Caco-2 (cell line): ENCODE data around the gene RALGPS1. TPM values are rescaled to one million over a fixed set of nuclear protein-coding genes. Genes with fewer than 3 reads are reported as not detected.

Experiments used
- BruUV-seq: library from RNA; stranded (reverse); fragments of 400-500 nt; replicated peaks from 2 replicates; lab custom pipeline; 2021; lab: Mats Ljungman, UMichigan
- CTCF ChIA-PET: fragments of 300-600 bp; sonication (Branson Sonifier 250); formaldehyde crosslinking; loops from one replicate; lab custom pipeline; 2022; ENCODE audit warnings: antibody characterized with exemption; lab: Charles Lee
- POLR2A ChIA-PET: fragments of 300-600 bp; sonication (Branson Sonifier 250); formaldehyde crosslinking; loops from one replicate; lab custom pipeline; 2022; ENCODE audit warnings: antibody characterized with exemption; lab: Charles Lee
- DNase-seq, 2 experiments: peaks; one replicate each; pipeline versions ENCODE4 v3.0.0 to v3.0.0-alpha.2; 2020 to 2022
- H3K27me3 ChIP-seq: replicated peaks from 2 replicates; pipeline ENCODE4 v1.6.0; 2011; ENCODE audit warnings: low read length; ENCODE audit not compliant: control insufficient read depth, insufficient read depth
- H3K36me3 ChIP-seq: 2 replicates; pipeline ENCODE4 v1.5.1; 2011; ENCODE audit warnings: low read length; ENCODE audit not compliant: control insufficient read depth, insufficient read depth
- H3K4me1 ChIP-seq: fragments of 250-450 bp; sonication (Bioruptor Pico); 2 replicates; pipeline ENCODE4 v1.5.1; 2020; ENCODE audit warnings: mild to moderate bottlenecking
- H3K4me3 ChIP-seq: 2 replicates; pipeline ENCODE4 v1.5.1; 2011; ENCODE audit warnings: low read depth, mild to moderate bottlenecking, control low read depth, low read length
- H3K9me3 ChIP-seq: fragments of 250-450 bp; sonication (Bioruptor Pico); 2 replicates; pipeline ENCODE4 v1.5.1; 2020; ENCODE audit warnings: mild to moderate bottlenecking, moderate library complexity
- H3K27ac Mint-ChIP-seq: one replicate; pipeline ENCODE4 v1.8.0; 2022; ENCODE audit warnings: mixed read lengths; ENCODE audit not compliant: unreplicated experiment
- H3K27me3 Mint-ChIP-seq: one replicate; pipeline ENCODE4 v1.8.0; 2022; ENCODE audit warnings: mixed read lengths; ENCODE audit not compliant: insufficient read depth, unreplicated experiment
- H3K36me3 Mint-ChIP-seq: one replicate; pipeline ENCODE4 v1.8.0; 2022; ENCODE audit warnings: mild to moderate bottlenecking, mixed read lengths; ENCODE audit not compliant: insufficient read depth, unreplicated experiment
- H3K4me1 Mint-ChIP-seq: one replicate; pipeline ENCODE4 v1.8.0; 2022; ENCODE audit warnings: low read depth, mixed read lengths; ENCODE audit not compliant: unreplicated experiment
- H3K4me3 Mint-ChIP-seq: one replicate; pipeline ENCODE4 v1.8.0; 2022; ENCODE audit warnings: mild to moderate bottlenecking, moderate library complexity, mixed read lengths; ENCODE audit not compliant: unreplicated experiment
- H3K9me3 Mint-ChIP-seq: one replicate; pipeline ENCODE4 v1.8.0; 2022; ENCODE audit warnings: mixed read lengths; ENCODE audit not compliant: unreplicated experiment
- intact Hi-C: fragments of 100-400 bp; cut with micrococcal nuclease; formaldehyde crosslinking; loops from one replicate; pipeline ENCODE4 v1.10.0; 2022; ENCODE audit not compliant: unreplicated experiment
- total RNA-seq: library from RNA; stranded (reverse); gene quantifications from 2 replicates; pipeline ENCODE4 v1.2.3, GENCODE V29; 2022
- TF ChIP-seq, protein P1 (sequence below), 2 experiments: fragments of 200-600 bp in 1 of 2; IDR thresholded peaks; 1 replicate in 1 of 2; 2 replicates in 1 of 2; pipeline versions ENCODE4 v1.5.1 to v1.8.0; 2011 to 2022; ENCODE audit warnings: antibody characterized with exemption in 1 of 2, control low read depth in 1 of 2, inconsistent platforms in 1 of 2, low read depth in 1 of 2, low read length in 1 of 2, mild to moderate bottlenecking in 1 of 2, moderate library complexity in 1 of 2; ENCODE audit not compliant: insufficient read depth in 1 of 2, severe bottlenecking in 1 of 2, unreplicated experiment in 1 of 2

Gene RALGPS1
- total RNA-seq, 1 experiment from 2014 or later, result 41.5 TPM

- ChIA-PET CTCF (no interaction called here), POLR2A (no interaction called here)
- H3K4me3 ChIP-seq, result no peak overlapping the region
- Mint-ChIP-seq H3K9me3 (no peaks in the 10 kb centered on the region), H3K4me1 (peaks cover 14% of the 10 kb centered on the region), H3K27me3 (no peaks in the 10 kb centered on the region), H3K27ac (peak overlapping the region; percentile 31), H3K36me3 (peaks cover 7% of the 10 kb centered on the region), H3K4me3 (no peak overlapping the region)
- TF ChIP-seq, protein P1, sequence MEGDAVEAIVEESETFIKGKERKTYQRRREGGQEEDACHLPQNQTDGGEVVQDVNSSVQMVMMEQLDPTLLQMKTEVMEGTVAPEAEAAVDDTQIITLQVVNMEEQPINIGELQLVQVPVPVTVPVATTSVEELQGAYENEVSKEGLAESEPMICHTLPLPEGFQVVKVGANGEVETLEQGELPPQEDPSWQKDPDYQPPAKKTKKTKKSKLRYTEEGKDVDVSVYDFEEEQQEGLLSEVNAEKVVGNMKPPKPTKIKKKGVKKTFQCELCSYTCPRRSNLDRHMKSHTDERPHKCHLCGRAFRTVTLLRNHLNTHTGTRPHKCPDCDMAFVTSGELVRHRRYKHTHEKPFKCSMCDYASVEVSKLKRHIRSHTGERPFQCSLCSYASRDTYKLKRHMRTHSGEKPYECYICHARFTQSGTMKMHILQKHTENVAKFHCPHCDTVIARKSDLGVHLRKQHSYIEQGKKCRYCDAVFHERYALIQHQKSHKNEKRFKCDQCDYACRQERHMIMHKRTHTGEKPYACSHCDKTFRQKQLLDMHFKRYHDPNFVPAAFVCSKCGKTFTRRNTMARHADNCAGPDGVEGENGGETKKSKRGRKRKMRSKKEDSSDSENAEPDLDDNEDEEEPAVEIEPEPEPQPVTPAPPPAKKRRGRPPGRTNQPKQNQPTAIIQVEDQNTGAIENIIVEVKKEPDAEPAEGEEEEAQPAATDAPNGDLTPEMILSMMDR (IDR thresholded peaks at IDR 0.05; ENCODE audit: insufficient read depth in 1 of 2, low read depth in 1 of 2, low read length in 1 of 2, severe bottlenecking in 1 of 2, unreplicated experiment in 1 of 2), result no peak
- intact Hi-C loops, result no loop called here
- peaks cover 12% of the 10 kb centered on the region for H3K4me1 ChIP-seq
- no peak for DNase-seq
- BruUV-seq, result no TSS peak
- no peaks in the 10 kb centered on the region; the same call in 1 of the 2 replicates for H3K36me3 ChIP-seq
- H3K27me3 ChIP-seq, result no peaks in the 10 kb centered on the region
- no peaks in the 10 kb centered on the region for H3K9me3 ChIP-seq
These were observed 141.9 kb downstream of the RALGPS1 start for GRCh38 chr9:127056446-127056845.

DNA sequence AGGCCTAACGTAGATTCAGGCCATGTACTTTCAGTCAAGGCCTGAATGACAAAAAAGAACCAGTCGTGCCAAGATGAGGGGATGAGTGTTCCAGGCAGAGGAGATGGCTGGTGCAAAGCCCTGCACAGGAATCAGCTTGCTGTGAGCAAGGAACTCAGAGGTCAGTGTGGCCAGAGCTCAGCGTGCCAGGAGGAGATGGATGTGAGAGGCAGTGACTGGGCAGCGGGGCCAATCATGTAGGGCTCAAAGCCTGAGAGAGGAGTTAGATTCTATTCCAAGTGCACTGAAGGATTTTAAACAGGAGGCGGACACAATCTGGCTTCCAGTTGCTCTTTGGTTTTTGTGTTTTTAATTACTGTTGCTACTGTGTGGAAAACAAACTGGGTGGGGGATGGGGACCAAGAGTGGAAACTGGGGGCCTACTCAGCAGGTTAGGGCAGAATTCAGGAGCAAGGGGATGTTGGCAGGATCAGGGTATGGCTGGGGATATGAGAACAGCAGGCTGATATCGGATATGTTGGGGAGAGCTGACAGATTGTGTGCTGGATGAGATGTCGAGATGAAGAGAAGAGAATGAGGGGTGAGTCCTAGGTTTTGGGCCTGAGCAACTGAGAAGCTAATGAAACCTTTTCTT is 143.5 kb downstream of the RALGPS1 start:
- H3K27me3 ChIP-seq, result no peaks in the 10 kb centered on the region
- H3K27me3 Mint-ChIP-seq, result no peaks in the 10 kb centered on the region
- H3K4me3 ChIP-seq, result no peak overlapping the region
- no peaks in the 10 kb centered on the region for H3K36me3 ChIP-seq
- H3K4me1 Mint-ChIP-seq, result peaks cover 14% of the 10 kb centered on the region
- ChIA-PET CTCF (no interaction called here), POLR2A (no interaction called here)
- H3K4me3 Mint-ChIP-seq, result no peak overlapping the region
- H3K4me1 ChIP-seq, result peaks cover 19% of the 10 kb centered on the region
- DNase-seq, result no peak
- H3K27ac Mint-ChIP-seq, result peak overlapping the region; percentile 17
- no TSS peak for BruUV-seq
- peaks cover 7% of the 10 kb centered on the region for H3K36me3 Mint-ChIP-seq
- H3K9me3 Mint-ChIP-seq, result no peaks in the 10 kb centered on the region
- H3K9me3 ChIP-seq, result no peaks in the 10 kb centered on the region
- TF ChIP-seq, protein P1 (IDR thresholded peaks at IDR 0.05; ENCODE audit: insufficient read depth in 1 of 2, low read depth in 1 of 2, low read length in 1 of 2, severe bottlenecking in 1 of 2, unreplicated experiment in 1 of 2), result no peak
- intact Hi-C loops, result no loop called here

DNA sequence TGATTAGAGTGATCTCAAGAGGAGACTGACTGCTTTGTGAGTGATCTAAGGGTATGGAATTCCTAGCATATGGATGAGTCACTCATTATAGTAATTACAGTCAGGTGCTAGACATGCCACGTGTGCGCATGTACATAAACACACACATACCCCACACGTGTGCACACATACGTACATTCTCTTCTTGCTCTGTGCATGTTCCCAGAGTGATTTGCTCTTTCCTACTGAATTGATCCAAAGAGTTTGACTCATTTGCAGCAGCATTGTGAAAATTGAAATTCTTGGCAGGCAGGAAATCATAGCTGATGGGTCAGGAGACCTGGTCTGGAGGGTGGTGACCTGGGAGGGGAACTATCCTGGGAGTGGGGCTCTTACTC is 144.1 kb downstream of the RALGPS1 start:
- BruUV-seq, result no TSS peak
- H3K9me3 ChIP-seq, result no peaks in the 10 kb centered on the region
- H3K36me3 ChIP-seq, result no peaks in the 10 kb centered on the region
- ChIA-PET POLR2A (no interaction called here), CTCF (no interaction called here)
- Mint-ChIP-seq H3K27me3 (no peaks in the 10 kb centered on the region), H3K36me3 (peaks cover 7% of the 10 kb centered on the region), H3K4me1 (peaks cover 14% of the 10 kb centered on the region), H3K9me3 (no peaks in the 10 kb centered on the region), H3K4me3 (no peak overlapping the region), H3K27ac (peak overlapping the region; percentile 17)
- H3K27me3 ChIP-seq, result no peaks in the 10 kb centered on the region
- TF ChIP-seq, protein P1 (IDR thresholded peaks at IDR 0.05; ENCODE audit: insufficient read depth in 1 of 2, low read depth in 1 of 2, low read length in 1 of 2, severe bottlenecking in 1 of 2, unreplicated experiment in 1 of 2), result no peak
- intact Hi-C loops, result no loop called here
- DNase-seq, result no peak
- no peak overlapping the region for H3K4me3 ChIP-seq
- H3K4me1 ChIP-seq, result peaks cover 19% of the 10 kb centered on the region
